HCT116 (cell line): ENCODE data around the gene ZSWIM6. TPM values are rescaled to one million over a fixed set of nuclear protein-coding genes. Genes with fewer than 3 reads are reported as not detected.

Experiments used
- ATAC-seq: fragments of 200-7000 bp; cut with Tn5 transposase; 2 replicates; pipeline ENCODE4 v1.9.1; 2020; ENCODE audit warnings: mild to moderate bottlenecking, moderate library complexity
- BruUV-seq: library from RNA; stranded (reverse); fragments of 400-500 nt; replicated peaks from 2 replicates; lab custom pipeline; 2021; lab: Mats Ljungman, UMichigan
- CTCF ChIA-PET: fragments of 300-600 bp; sonication (Branson Sonifier 250); formaldehyde crosslinking; loops from one replicate; lab custom pipeline; 2021; ENCODE audit warnings: antibody characterized with exemption; lab: Charles Lee
- POLR2A ChIA-PET: fragments of 300-600, 350-600 bp; sonication (Branson Sonifier 250); formaldehyde crosslinking; loops from one replicate; lab custom pipeline; 2021; ENCODE audit warnings: antibody characterized with exemption; lab: Charles Lee
- RAD21 ChIA-PET, 2 experiments: fragments of 300-600 bp; sonication (Branson Sonifier 250); formaldehyde crosslinking; loops; one replicate each; lab custom pipeline; 2023; ENCODE audit warnings: low total read pairs in 2 of 2; ENCODE audit not compliant: uncharacterized antibody in 2 of 2, unreplicated experiment in 2 of 2, low non-redundant PET in 1 of 2; lab: Charles Lee
- DNase-seq: peaks from one replicate; pipeline ENCODE4 v3.0.0-alpha.2; 2010; ENCODE audit warnings: low read depth, low spot score
- H2AFZ ChIP-seq: fragments of 200-600 bp; shearing (Covaris generic), sonication (generic); 2 replicates; pipeline ENCODE4 v1.6.1; 2017; ENCODE audit warnings: low read depth, mixed run types, mixed read lengths, antibody characterized with exemption, low read length; ENCODE audit not compliant: poor library complexity, severe bottlenecking
- H3K27ac ChIP-seq: 2 replicates; pipeline ENCODE4 v1.5.1; 2012; ENCODE audit warnings: low read depth, low read length
- H3K27me3 ChIP-seq: fragments of 200-600 bp; sonication (generic); 2 replicates; pipeline ENCODE4 v1.6.1; 2016; ENCODE audit warnings: mixed run types, low read length, mixed read lengths; ENCODE audit not compliant: insufficient read depth
- H3K36me3 ChIP-seq, 2 experiments: fragments of 200-500 bp in 1 of 2; fragments of 200-600 bp in 1 of 2; sonication (Bioruptor generic) in 1 of 2; sonication (generic) in 1 of 2; 2 replicates each; pipeline versions ENCODE4 v1.5.1 to v1.6.1; 2014 to 2016; ENCODE audit warnings: low read length in 2 of 2, inconsistent platforms in 1 of 2, mixed read lengths in 1 of 2, mixed run types in 1 of 2; ENCODE audit not compliant: insufficient read depth in 2 of 2, control insufficient read depth in 1 of 2
- H3K4me1 ChIP-seq, 2 experiments: fragments of 200-600 bp in 1 of 2; sonication (generic) in 1 of 2; 2 replicates each; pipeline versions ENCODE4 v1.5.1 to v1.6.1; 2012 to 2017; ENCODE audit warnings: low read length in 2 of 2, inconsistent platforms in 1 of 2, mild to moderate bottlenecking in 1 of 2, mixed read lengths in 1 of 2, mixed run types in 1 of 2, moderate library complexity in 1 of 2; ENCODE audit not compliant: insufficient read depth in 2 of 2, control insufficient read depth in 1 of 2
- H3K4me2 ChIP-seq: fragments of 200-600 bp; sonication (generic); 2 replicates; pipeline ENCODE4 v1.6.1; 2017; ENCODE audit warnings: mixed run types, low read length, mixed read lengths
- H3K4me3 ChIP-seq, 2 experiments: fragments of 200-600 bp in 1 of 2; sonication (generic) in 1 of 2; replicated peaks in 1 of 2; 2 replicates each; pipeline ENCODE4 v1.5.1; 2011 to 2016; ENCODE audit warnings: low read length in 2 of 2, control low read depth in 1 of 2, low read depth in 1 of 2, mild to moderate bottlenecking in 1 of 2, mixed read lengths in 1 of 2, mixed run types in 1 of 2
- H3K79me2 ChIP-seq: fragments of 200-600 bp; sonication (generic); 2 replicates; pipeline ENCODE4 v1.6.1; 2017; ENCODE audit warnings: mild to moderate bottlenecking, mixed run types, low read length, moderate library complexity, mixed read lengths; ENCODE audit not compliant: insufficient read depth
- H3K9ac ChIP-seq: fragments of 200-600 bp; sonication (generic); 2 replicates; pipeline ENCODE4 v1.6.1; 2016; ENCODE audit warnings: low read length, mixed read lengths
- H3K9me2 ChIP-seq: fragments of 200-600 bp; sonication (generic), shearing (Covaris generic); 2 replicates; pipeline ENCODE4 v1.6.1; 2017; ENCODE audit warnings: mixed run types, mild to moderate bottlenecking, moderate library complexity; ENCODE audit not compliant: insufficient read depth
- H3K9me3 ChIP-seq, 2 experiments: fragments of 200-500 bp in 1 of 2; fragments of 200-600 bp in 1 of 2; sonication (Bioruptor generic) in 1 of 2; sonication (generic) in 1 of 2; 2 replicates each; pipeline ENCODE4 v1.6.1; 2014 to 2017; ENCODE audit warnings: low read length in 2 of 2, mixed read lengths in 2 of 2, inconsistent platforms in 1 of 2, low read depth in 1 of 2, mild to moderate bottlenecking in 1 of 2, mixed run types in 1 of 2, moderate library complexity in 1 of 2; ENCODE audit not compliant: control insufficient read depth in 1 of 2, insufficient read depth in 1 of 2
- H4K20me1 ChIP-seq: fragments of 200-600 bp; sonication (generic), shearing (Covaris generic); 2 replicates; pipeline ENCODE4 v1.6.1; 2017; ENCODE audit warnings: mixed run types, mild to moderate bottlenecking, moderate library complexity; ENCODE audit not compliant: insufficient read depth
- ATF3 ChIP-seq: IDR thresholded peaks from 2 replicates; pipeline ENCODE4 v1.6.1; 2012
- CEBPB ChIP-seq: IDR thresholded peaks from 2 replicates; pipeline ENCODE4 v1.6.1; 2012; ENCODE audit warnings: low read depth
- EZH2 ChIP-seq: fragments of 200-600 bp; sonication (generic); IDR thresholded peaks from 2 replicates; pipeline ENCODE4 v1.6.1; 2017; ENCODE audit warnings: antibody characterized with exemption, mixed run types
- EZH2phosphoT487 ChIP-seq: fragments of 200-600 bp; IDR thresholded peaks from 2 replicates; pipeline ENCODE4 v1.6.1; 2018; ENCODE audit warnings: antibody characterized with exemption, borderline replicate concordance
- JUND ChIP-seq: IDR thresholded peaks from 2 replicates; pipeline ENCODE4 v1.6.1; 2012
- POLR2A ChIP-seq: IDR thresholded peaks from 2 replicates; pipeline ENCODE4 v1.7.0; 2011; ENCODE audit warnings: borderline replicate concordance; ENCODE audit not compliant: insufficient read depth, insufficient read length; ENCODE audit errors: extremely low read depth
- SIN3A ChIP-seq: IDR thresholded peaks from 2 replicates; pipeline ENCODE4 v1.6.1; 2012; ENCODE audit warnings: low read depth
- SP1 ChIP-seq: IDR thresholded peaks from 2 replicates; pipeline ENCODE4 v1.6.1; 2012; ENCODE audit warnings: low read depth
- YY1 ChIP-seq: IDR thresholded peaks from 2 replicates; pipeline ENCODE4 v1.6.1; 2011; ENCODE audit warnings: low read length, low read depth, moderate library complexity, mild to moderate bottlenecking; ENCODE audit not compliant: insufficient replicate concordance; ENCODE audit errors: extremely low read depth
- ZBTB33 ChIP-seq: IDR thresholded peaks from 2 replicates; pipeline ENCODE4 v1.6.1; 2011; ENCODE audit warnings: mild to moderate bottlenecking, low read length, moderate library complexity; ENCODE audit not compliant: insufficient replicate concordance; ENCODE audit errors: extremely low read depth
- ZFX ChIP-seq: fragments of 450-650 bp; IDR thresholded peaks from 2 replicates; pipeline ENCODE4 v1.6.1; 2017
- ZNF274 ChIP-seq: fragments of 200-500 bp; sonication (Bioruptor generic); IDR thresholded peaks from 2 replicates; pipeline ENCODE4 v1.6.1; 2014; ENCODE audit warnings: mild to moderate bottlenecking, low read depth, low read length, inconsistent platforms
- intact Hi-C: fragments of 100-400 bp; cut with micrococcal nuclease; formaldehyde crosslinking; loops from 2 replicates; pipeline ENCODE4 v1.10.0; 2022
- total RNA-seq: library from RNA; stranded (reverse); gene quantifications from one replicate; pipeline ENCODE4 v1.2.1, GENCODE V29; 2021; ENCODE audit not compliant: unreplicated experiment
- TF ChIP-seq, protein P1 (sequence below): IDR thresholded peaks from 2 replicates; pipeline ENCODE4 v1.6.1; 2012; ENCODE audit warnings: low read depth
- TF ChIP-seq, protein P2 (sequence below), 3 experiments: fragments of 200-600 bp in 1 of 3; sonication (generic) in 1 of 3; IDR thresholded peaks in 2 of 3; conservative IDR thresholded peaks in 1 of 3; 2 replicates each; pipeline ENCODE4 v1.5.1; 2012 to 2017; ENCODE audit warnings: low read depth in 2 of 3, low read length in 2 of 3, antibody characterized with exemption in 1 of 3, borderline replicate concordance in 1 of 3, control low read depth in 1 of 3, mild to moderate bottlenecking in 1 of 3, mixed read lengths in 1 of 3, mixed run types in 1 of 3, moderate library complexity in 1 of 3; ENCODE audit not compliant: insufficient read depth in 1 of 3

The ZSWIM6 gene
- total RNA-seq, 1 experiment from 2014 or later: 7.4 TPM

DNA sequence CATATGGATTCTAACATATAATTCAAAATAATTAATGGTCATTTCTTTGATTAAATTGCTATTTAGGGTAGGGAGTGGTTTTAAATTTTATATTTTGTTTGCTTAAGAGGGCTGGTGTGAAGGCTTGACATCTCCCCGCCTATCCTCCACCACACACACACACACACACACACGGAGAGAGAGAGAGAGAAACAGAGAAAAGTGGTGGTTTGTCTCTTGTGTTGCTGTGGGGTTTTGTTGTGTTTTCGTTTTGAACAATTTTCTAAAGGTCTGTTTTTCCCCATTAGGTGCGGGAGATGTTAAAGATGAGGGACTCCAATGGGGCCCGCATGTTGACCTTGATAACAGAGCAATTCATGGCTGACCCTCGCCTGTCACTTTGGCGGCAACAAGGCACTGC is 161.9 kb downstream of the ZSWIM6 start:
- Histone ChIP-seq H4K20me1 (no peaks in the 10 kb centered on the region; the same call in 1 of the 2 replicates), H2AFZ (no peak overlapping the region), H3K79me2 (no peaks in the 10 kb centered on the region), H3K27ac (no peak overlapping the region), H3K4me1 (no peaks in the 10 kb centered on the region), H3K4me2 (no peak overlapping the region), H3K9me3 (no peaks in the 10 kb centered on the region), H3K4me3 (no peak overlapping the region), H3K36me3 (no peaks in the 10 kb centered on the region), H3K9me2 (no peaks in the 10 kb centered on the region), H3K27me3 (no peaks in the 10 kb centered on the region), H3K9ac (no peak overlapping the region)
- intact Hi-C loops: no loop called here
- POLR2A ChIA-PET: no interaction called here
- ATAC-seq (no peak), DNase-seq (no peak)
- RAD21 ChIA-PET: no interaction called here
- no TSS peak for BruUV-seq
- TF ChIP-seq YY1 (no peak), JUND (no peak), SP1 (no peak)
- CTCF ChIA-PET: no interaction called here

- H3K36me3 ChIP-seq: no peaks in the 10 kb centered on the region
- H4K20me1 ChIP-seq: no peaks in the 10 kb centered on the region; the same call in 1 of the 2 replicates
- H3K27me3 ChIP-seq: no peaks in the 10 kb centered on the region
- no TSS peak for BruUV-seq
- H3K79me2 ChIP-seq: no peaks in the 10 kb centered on the region
- H3K4me1 ChIP-seq: no peaks in the 10 kb centered on the region
- H3K4me3 ChIP-seq: no peak overlapping the region
- POLR2A ChIA-PET: no interaction called here
- CTCF ChIA-PET: no interaction called here
- H3K9me3 ChIP-seq: no peaks in the 10 kb centered on the region
- intact Hi-C loops: no loop called here
- no peak overlapping the region for H2AFZ ChIP-seq
- H3K9me2 ChIP-seq: no peaks in the 10 kb centered on the region
- RAD21 ChIA-PET: no interaction called here
- ATAC-seq (no peak), DNase-seq (no peak)
- H3K4me2 ChIP-seq: no peak overlapping the region
- H3K9ac ChIP-seq: no peak overlapping the region
- H3K27ac ChIP-seq: no peak overlapping the region
- TF ChIP-seq ATF3 (no peak), CEBPB (no peak), ZFX (no peak), SIN3A (no peak), EZH2phosphoT487 (no peak), ZBTB33 (no peak), ZNF274 (no peak), EZH2 (no peak), POLR2A (no peak)
- TF ChIP-seq, protein P1, sequence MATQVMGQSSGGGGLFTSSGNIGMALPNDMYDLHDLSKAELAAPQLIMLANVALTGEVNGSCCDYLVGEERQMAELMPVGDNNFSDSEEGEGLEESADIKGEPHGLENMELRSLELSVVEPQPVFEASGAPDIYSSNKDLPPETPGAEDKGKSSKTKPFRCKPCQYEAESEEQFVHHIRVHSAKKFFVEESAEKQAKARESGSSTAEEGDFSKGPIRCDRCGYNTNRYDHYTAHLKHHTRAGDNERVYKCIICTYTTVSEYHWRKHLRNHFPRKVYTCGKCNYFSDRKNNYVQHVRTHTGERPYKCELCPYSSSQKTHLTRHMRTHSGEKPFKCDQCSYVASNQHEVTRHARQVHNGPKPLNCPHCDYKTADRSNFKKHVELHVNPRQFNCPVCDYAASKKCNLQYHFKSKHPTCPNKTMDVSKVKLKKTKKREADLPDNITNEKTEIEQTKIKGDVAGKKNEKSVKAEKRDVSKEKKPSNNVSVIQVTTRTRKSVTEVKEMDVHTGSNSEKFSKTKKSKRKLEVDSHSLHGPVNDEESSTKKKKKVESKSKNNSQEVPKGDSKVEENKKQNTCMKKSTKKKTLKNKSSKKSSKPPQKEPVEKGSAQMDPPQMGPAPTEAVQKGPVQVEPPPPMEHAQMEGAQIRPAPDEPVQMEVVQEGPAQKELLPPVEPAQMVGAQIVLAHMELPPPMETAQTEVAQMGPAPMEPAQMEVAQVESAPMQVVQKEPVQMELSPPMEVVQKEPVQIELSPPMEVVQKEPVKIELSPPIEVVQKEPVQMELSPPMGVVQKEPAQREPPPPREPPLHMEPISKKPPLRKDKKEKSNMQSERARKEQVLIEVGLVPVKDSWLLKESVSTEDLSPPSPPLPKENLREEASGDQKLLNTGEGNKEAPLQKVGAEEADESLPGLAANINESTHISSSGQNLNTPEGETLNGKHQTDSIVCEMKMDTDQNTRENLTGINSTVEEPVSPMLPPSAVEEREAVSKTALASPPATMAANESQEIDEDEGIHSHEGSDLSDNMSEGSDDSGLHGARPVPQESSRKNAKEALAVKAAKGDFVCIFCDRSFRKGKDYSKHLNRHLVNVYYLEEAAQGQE: no peak
- TF ChIP-seq, protein P2, sequence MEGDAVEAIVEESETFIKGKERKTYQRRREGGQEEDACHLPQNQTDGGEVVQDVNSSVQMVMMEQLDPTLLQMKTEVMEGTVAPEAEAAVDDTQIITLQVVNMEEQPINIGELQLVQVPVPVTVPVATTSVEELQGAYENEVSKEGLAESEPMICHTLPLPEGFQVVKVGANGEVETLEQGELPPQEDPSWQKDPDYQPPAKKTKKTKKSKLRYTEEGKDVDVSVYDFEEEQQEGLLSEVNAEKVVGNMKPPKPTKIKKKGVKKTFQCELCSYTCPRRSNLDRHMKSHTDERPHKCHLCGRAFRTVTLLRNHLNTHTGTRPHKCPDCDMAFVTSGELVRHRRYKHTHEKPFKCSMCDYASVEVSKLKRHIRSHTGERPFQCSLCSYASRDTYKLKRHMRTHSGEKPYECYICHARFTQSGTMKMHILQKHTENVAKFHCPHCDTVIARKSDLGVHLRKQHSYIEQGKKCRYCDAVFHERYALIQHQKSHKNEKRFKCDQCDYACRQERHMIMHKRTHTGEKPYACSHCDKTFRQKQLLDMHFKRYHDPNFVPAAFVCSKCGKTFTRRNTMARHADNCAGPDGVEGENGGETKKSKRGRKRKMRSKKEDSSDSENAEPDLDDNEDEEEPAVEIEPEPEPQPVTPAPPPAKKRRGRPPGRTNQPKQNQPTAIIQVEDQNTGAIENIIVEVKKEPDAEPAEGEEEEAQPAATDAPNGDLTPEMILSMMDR (IDR thresholded peaks at IDR 0.05 in 2 of 3, conservative IDR thresholded peaks at IDR 0.05 in 1 of 3; ENCODE audit: borderline replicate concordance in 1 of 3, insufficient read depth in 1 of 3, low read depth in 2 of 3, low read length in 2 of 3): no peak
These were observed 164.4 kb downstream of the ZSWIM6 start for GRCh38 chr5:61496446-61496845.
